Measurements from ENCODE around the gene SSX3.
"Not testable (repeated sequence)": the region's sequence is repeated elsewhere in the genome, so short reads cannot be mapped to it uniquely, and the experiment has no call there.

SSX3 gene, protein sequence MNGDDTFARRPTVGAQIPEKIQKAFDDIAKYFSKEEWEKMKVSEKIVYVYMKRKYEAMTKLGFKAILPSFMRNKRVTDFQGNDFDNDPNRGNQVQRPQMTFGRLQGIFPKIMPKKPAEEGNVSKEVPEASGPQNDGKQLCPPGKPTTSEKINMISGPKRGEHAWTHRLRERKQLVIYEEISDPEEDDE

DNA sequence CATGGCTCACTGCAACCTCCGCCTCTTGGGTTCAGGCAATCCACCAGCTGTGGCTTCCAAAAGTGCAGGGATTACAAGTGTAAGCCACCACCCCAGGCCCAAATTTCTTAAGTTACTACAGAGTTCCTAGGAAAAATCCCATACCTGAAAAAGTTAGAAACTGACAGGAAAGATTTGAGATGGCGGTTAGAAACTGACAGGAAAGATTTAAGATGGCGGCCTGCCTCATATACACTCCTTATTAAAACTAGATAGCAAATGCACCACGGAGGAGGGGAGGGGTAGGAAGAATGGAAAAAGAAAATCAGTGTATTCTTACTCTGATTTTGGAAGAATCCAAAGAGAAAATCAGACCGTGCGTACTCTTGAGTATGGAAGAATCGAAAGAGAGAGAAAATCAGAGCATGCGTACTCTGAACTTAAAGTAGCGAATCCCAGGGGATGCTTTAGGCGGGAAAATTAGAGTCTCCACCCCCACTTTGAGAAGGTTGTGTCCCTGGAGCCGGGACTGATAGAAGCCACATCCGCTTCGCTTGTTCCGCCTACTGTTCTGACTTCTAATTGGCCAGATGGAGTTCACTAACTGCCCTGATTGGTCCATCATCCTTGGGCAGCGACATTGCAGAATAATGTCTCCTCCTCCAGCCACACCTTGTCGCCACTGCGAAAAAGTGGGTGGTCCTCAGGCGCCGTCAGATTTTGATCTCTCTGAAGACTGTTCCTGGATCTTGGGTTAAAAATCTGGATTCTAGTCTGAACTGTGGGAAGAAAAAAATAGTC, at the start of gene SSX3:
SSX3 (minus strand) TSS at position 389 of the 780 bp plus-strand sequence. CDS start 1,454 bp downstream, outside the sequence.
- DNase-seq (ENCODE audit: low read depth): not testable (repeated sequence)

DNA sequence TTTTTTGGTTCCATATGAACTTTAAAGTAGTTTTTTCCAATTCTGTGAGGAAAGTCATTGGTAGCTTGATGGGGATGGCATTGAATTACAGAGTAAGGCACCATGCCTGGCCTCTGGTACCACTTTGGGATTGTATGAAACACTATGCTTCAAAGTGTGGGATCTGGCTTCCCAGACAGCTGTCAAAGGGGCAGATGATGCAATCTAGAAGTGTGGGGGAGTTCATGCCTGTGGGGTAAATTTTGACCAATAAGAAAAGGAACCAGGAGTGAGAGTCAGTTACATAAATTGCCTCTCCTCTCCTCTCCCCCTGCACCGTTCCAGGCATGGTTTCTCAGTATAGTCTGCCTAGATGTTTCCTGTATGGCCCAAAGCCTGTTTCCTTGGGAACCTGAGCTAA, 41.3 kb upstream of the SSX3 start:
- DNase-seq (ENCODE audit: low read depth): not testable (repeated sequence)

DNA sequence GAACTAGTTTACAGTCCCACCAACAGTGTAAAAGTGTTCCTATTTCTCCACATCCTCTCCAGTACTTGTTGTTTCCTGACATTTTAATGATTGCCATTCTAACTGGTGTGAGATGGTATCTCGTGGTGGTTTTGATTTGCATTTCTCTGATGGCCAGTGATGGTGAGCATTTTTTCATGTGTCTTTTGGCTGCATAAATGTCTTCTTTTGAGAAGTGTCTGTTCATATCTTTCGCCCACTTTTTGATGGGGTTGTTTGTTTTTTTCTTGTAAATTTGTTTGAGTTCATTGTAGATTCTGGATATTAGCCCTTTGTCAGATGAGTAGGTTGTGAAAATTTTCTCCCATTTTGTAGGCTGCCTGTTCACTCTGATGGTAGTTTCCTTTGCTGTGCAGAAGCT, 40.4 kb upstream of the SSX3 start:
- DNase-seq (ENCODE audit: low read depth): not testable (repeated sequence)

DNA sequence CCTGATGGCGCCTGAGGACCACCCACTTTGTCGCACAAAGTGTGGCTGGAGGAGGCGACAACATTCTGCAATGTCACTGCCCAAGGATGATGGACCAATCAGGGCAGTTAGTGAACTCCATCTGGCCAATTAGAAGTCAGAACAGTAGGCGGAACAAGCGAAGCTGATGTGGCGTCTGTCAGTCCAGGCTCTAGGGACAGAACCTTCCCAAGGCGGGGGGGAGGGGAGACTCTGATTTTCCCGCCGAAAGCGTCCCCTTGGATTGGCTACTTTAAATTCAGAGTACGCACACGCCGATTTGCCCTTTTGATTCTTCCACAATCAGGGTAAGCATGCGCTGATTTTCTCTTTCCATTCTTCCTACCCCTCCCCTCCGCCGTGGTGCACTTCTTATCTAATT, 26.7 kb upstream of the SSX3 start, which contains the start of gene SSX4:
SSX4 (plus strand) TSS at position 301 of the 400 bp plus-strand sequence. CDS start 515 bp downstream, outside the sequence.
- DNase-seq (ENCODE audit: low read depth): not testable (repeated sequence)

DNA sequence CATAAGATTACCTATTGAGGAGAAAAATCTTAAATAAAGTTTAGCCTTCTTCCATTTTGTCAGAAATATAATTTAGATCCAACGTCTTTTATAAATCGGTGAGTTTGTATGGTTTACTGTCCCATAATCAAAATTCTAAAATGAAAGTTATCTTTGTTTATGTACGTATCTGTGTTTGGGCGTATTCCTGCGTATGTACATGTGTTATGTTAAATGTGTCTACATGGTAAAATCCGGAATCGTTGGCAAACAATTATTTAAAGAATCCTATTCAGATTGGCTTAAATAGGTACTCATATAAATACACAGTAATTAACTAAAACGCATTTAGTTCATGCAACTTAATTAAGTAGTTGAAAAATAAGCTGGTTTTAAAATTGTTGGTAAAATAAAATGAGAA, 13.9 kb upstream of the SSX3 start:
- not testable (repeated sequence) for DNase-seq (ENCODE audit: low read depth)

DNA sequence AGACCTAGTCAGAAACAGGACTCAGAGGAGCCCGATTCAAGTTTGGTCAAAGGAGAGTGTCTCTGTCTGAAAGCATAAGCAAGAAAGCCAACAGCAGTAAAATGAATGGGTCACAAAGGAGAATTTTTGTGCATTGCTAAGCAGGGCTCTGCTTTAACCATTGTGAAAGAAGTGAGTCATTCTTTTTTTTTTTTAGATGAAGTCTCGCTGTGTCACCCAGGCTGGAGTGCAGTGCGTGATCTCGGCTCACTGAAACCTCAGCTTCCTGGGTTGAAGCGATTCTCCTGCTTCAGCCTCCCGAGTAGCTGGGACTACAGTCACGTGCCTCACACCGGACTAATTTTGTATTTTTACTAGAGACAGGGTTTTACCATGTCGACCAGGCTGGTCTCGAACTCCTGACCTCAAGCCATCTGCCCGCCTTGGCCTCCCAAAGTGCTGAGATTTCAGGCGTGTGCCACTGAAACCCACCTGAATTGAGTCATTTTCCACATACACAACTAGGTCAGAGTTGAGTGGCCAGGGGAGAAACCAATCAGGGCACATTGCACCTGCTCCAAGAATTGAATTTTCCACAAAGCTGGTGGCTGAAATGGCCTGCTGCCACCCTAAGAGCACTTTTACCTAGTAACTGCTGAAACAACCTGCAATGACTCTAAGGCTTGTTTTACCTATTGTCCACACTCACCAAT, 11.4 kb upstream of the SSX3 start:
- DNase-seq (ENCODE audit: low read depth): not testable (repeated sequence)

DNA sequence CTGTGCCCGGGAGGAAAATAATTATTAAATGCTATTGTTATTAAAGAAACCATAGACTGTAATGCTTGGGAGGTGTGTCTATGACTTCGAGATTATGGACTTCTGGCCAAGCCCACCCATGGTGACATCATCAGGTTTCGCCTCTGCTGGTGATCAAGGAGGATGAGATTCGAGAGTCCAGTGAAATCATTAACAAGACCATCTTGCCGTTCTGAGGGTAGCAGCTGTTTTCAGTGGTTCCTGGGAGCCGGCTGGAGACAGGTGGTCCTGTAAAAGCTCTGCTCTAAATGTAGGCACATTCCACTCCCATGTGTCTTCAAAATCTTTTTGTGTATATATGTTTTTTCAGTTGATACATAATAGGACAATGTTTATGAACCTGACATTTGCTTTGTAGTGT, 2.8 kb upstream of the SSX3 start:
- DNase-seq (ENCODE audit: low read depth): not testable (repeated sequence)

DNA sequence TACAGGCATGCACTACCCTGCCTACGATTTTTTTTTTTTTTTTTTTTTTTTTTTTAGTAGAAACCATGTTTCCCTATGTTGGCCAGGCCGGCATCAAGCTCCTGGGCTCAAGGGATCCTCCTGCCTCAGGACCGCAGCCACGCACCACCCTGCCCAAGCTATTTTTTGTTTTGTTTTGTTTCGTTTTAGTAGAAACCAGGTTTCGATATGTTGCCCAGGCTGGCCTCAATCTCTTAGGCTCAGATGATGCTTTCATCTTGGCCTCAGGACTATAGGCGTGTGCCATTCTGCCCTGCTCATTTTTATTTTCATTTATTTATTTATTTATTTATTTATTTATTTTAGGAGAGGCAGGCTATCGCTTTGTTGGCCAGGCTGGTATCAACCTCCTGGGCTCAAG, 1.2 kb upstream of the SSX3 start:
- DNase-seq (ENCODE audit: low read depth): no peak

DNA sequence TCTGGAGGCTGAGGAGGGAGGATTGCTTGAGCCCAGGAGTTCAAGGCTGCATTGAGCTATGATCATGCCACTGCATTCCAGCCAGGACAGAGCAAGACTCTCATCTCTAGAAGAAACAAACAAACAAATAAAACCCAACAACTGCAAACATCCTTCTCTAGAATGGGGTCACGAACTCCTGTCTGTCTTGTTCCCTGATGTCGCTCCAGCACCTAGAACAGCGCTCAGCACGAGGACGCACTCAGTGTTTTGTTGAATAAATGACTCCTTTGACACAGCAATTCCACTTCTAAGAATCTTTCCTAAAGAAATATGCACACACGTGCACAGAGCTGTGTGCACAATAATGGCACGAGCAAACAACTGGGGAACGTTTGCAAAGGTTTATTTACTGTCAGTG, 10.4 kb downstream of the SSX3 start:
- not testable (repeated sequence) for DNase-seq (ENCODE audit: low read depth)

DNA sequence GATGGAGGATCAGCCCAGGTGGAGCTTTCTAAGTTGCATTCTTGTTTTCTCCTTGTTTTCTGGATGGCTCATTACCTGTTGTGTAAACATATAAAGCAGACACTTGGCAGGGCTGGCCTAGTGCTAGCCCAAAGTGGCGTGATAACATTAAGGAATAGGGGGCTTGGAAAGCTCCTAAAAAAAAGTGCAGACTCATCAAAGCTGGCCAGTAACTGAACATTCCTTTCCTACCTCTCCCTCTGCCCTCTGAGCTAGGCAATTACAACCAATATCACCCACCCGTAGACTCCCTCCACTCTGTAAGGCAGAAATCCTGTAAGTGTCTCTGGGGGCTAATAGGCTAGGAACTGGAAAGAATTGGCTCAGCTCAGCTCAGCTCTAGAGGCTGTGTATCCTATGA, 42.5 kb downstream of the SSX3 start:
- not testable (repeated sequence) for DNase-seq (ENCODE audit: low read depth)

DNA sequence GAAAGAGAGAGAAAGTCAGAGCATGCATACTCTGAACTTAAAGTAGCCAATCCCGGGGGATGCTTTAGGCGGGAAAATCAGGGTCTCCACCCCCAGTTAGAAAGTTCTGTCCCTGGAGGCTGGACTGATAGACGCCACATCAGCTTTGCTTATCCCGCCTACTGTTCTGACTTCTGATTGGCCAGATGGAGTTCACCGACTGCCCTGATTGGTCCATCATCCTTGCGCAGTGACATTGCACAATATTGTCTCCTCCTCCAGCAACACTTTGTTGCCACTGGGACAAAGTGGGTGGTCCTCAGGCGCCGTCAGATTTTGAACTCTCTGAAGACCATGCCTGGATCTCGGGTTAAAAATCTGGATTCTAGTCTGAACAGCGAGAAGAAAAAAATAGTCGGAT, 50.3 kb downstream of the SSX3 start:
- DNase-seq (ENCODE audit: low read depth): no peak

Data from stimulated activated CD8-positive, alpha-beta memory T cell treated with anti-CD3 and anti-CD28 coated beads, Interleukin-4, amount 100 ng/mL, for 24 hours (primary cell).